DMS114 treated with DMSO at 0.1 percent for 48 hours (cell line): ENCODE data around the gene IGFBP4.
"Not testable (repeated sequence)": the region's sequence is repeated elsewhere in the genome, so short reads cannot be mapped to it uniquely, and the experiment has no call there.

Source experiments
- DNase-seq: peaks from one replicate; lab custom pipeline; 2025; ENCODE audit not compliant: unreplicated experiment; lab: John Stamatoyannopoulos, UW

Gene IGFBP4

GRCh38 chr17:40443196-40443987 is at the start of gene IGFBP4:
IGFBP4 (plus strand) TSS chr17:40443450; CDS start chr17:40443736, 286 bp downstream.
- DNase-seq = peak; percentile 26

GRCh38 chr17:40399185-40399584 is 44.1 kb upstream of the IGFBP4 start:
- peak; percentile 32 for DNase-seq

GRCh38 chr17:40402668-40403067 is 40.6 kb upstream of the IGFBP4 start:
- DNase-seq = no peak

DNA sequence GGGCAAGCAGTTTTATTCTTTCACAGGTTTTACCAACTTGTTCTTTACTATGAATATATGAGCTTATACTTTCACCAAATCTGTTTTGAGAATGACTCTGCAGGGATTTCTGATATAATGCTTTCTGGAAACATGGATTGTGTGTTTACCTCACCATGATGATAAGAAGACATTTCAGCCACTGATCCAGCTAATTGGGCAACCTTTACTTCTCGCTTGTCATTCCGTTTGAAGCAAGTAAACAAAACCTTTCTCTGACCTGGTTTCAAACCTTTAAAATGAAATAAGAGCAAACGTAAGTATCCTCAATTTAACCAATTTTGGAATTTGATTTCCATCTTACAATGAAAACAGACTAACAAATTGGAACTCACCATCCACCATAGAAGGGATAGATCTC is 39.2 kb upstream of the IGFBP4 start:
- no peak for DNase-seq

DNA sequence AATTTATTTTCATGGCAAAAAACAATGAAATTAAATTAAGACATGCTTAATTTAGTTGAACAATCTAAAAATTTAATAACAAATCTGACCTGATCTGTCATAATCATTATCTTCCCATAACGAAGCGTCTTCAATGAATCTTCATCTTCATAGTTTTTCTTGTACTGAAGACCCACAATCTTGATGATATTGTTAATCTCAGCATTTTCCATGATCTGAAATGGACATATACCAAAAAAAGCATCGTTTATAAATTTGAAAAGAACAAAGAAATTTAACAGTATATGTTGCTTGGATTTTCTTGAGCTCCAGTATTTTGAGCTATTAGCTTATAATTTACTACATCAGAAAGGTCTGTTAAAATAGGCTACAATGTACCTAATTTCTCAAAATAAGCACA is 35.8 kb upstream of the IGFBP4 start:
- no peak for DNase-seq

DNA sequence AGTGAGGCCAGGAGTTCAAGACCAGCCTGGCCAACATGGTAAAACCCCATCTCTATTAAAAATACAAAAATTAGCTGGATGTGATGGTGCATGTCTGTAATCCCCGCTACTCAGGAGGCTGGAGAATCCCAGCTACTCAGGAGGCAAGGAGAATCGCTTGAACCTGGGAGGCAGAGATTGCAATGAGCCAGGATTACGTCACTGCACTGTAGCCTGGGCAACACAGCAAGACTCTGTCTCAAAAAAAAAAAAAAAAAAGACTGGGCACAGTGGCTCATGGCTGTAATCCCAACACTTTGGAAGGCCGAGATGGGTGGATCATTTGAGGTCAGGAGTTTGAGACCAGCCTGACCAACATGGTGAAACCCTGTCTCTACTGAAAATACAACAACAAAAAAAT is 33.7 kb upstream of the IGFBP4 start:
- DNase-seq = not testable (repeated sequence)

DNA sequence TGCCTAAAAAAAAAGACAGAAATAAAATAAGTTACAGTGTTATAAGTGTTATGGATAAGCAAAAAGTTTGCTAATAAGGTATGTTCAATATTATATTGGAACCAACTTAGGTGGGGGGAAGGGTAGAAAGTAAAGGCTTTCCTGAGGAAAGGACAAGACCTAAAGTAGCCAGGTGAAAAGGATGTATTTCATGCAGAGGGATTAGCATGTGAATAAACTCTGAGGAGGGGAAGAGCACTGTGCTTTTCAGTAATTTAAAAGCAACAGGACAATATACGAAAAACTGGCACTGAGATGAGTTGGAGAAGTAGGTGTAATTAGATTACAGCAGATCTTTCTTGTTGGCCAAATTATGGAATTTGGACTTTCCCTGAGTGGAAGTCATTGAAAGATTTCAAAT is 33.2 kb upstream of the IGFBP4 start:
- no peak for DNase-seq

DNA sequence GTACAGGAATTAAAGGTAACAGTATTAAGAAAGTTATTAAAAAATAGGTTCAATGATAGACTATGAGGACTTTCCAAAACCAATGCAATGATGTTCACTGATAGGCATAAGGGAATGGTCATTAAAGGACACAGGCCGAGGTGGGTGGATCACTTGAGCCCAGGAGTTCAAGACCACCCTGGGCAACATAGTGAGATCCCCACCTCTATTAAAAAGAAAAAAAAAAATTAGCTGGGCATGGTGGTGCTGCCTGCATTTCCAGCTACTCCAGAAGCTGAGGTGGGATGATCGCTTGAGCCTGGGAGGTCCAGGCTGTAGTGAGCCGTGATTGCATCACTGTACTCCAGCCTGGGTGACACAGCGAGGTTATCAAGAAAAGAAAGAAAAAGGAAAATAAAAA is 31.4 kb upstream of the IGFBP4 start:
- DNase-seq = no peak

GRCh38 chr17:40412880-40413279 is 30.4 kb upstream of the IGFBP4 start:
- no peak for DNase-seq

DNA sequence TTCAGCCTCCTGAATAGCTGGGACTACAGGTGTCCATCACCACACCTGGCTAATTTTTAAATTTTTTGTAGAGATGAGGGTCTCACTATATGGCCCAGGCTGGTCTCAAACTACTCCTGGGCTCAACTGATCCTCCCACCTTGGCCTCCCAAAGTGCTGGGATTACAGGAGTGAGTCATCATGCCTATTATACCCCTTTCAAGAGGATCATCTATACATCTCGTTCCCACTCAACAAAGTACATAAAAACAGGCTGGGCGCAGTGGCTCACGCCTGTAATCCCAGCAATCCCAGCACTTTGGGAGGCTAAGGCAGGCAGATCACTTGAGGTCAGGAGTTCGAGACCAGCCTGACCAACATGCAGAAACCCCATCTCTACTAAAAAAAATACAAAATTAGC is 28.9 kb upstream of the IGFBP4 start:
- DNase-seq = not testable (repeated sequence)

DNA sequence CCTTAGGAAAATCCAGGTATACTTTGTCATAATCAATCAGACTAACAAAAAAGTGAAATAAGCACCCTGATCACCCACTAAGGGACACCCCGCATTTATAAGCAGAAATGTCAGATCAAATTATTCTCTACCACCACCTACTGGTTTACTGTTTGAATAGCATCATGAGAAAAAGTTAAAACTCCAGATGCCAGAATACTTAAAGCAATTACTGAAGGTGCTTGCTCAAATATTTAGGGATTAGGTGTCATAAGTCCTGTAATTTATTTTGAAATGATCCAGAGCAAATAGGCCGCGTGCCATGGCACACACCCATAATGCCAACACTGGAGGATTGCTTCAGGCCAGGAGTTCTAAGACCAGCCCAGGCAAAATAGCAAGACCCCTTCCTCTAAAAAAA is 27.9 kb upstream of the IGFBP4 start:
- DNase-seq = peak; percentile 11

- no peak for DNase-seq
Measured at GRCh38 chr17:40416671-40417070, 26.6 kb upstream of the IGFBP4 start.

GRCh38 chr17:40417258-40417608 is 26.0 kb upstream of the IGFBP4 start:
- DNase-seq = peak; percentile 28

DNA sequence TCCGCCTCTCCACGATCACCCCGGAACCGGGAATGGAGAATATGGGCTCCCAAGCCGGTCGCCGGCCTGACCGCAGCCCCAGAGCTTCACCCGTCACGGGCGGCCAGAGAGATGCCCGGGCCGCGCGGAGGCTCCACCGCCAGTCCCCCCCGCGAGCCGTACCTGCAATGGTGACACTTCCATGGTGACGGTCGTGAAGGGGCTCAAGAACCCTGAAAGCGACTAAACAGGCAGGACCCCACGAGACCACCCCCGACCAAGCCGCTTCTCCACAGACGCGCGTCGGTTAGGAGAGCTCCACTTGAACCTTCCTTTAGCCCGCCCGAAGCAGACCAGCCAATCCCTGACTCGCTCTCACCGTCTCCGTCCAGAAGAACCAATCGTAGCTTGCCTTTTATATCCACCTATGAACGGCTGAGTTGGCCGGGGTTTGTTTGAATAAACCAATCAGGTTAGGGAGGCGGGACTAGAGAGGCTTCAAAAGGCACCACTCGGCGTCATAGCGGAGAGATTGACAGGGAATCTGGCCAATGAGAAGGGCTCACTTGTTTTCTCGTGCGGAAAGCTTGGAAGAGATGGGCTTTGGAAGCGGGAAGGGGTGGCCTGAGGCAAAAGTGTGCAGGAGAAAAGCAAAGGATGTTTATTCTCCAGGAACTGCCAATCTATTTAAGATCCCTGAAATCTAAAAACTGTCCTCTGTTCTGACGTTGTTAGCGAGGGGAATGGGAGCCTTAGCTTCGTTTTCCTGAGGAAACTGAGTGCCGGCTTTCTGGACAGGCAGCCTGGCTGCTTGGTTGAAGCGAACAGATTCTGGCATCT is 25.4 kb upstream of the IGFBP4 start, which contains the start of gene TOP2A:
TSS of gene TOP2A (minus strand) at position 288 of the 819 bp plus-strand sequence. CDS start at position 183, 105 bp downstream.
- DNase-seq = peak; percentile 99

DNA sequence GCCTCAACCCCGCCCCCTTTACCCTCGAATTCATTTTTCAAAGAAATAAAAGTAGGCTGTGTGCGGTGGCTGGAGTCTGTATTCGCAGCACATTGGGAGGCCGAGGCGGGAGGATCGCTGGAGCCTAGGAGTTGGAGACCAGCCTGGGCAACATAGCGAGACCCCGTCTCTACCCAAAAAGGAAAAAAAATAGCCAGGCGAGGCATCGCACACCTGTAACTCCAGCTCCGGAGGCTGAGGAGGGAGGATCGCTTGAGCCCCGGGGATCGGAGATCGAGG is 24.9 kb upstream of the IGFBP4 start:
- no peak for DNase-seq

DNA sequence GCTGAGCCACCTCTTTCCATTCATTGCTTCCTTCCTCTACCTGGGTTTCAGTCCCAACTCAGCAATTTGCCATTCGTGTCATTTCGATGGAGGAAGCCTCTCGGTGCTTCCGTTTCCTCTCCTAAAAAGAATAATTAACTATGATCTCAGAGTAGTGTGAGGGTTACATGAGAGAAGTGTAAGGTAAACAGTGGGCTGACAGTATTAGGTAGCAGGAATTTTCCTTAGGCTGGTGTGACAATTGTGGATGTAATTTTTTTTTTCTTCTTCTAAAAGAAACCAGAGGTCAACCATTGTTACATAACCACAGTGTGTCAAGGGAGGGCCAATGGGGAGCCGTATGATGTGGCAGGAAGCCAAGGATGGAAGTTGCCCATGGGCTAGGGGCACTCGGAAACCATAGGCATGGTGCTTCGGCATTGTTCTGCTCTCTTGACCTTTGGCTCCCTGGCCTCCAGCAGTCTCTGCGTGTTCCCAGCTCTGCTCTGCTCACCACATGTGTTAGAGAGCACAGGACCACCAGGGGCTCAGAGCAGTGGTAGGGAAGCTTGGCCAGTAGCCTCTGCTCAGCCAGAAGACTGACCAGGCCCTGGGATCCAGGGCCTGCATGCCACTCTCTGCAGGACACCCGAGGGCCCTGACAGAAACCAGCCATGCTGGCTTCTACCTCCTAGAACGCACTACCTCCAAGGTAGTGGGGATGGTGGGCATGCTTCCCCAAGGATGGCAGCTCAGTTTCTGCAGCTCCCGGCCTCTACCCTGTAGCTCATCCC is 23.5 kb upstream of the IGFBP4 start:
- no peak for DNase-seq

DNA sequence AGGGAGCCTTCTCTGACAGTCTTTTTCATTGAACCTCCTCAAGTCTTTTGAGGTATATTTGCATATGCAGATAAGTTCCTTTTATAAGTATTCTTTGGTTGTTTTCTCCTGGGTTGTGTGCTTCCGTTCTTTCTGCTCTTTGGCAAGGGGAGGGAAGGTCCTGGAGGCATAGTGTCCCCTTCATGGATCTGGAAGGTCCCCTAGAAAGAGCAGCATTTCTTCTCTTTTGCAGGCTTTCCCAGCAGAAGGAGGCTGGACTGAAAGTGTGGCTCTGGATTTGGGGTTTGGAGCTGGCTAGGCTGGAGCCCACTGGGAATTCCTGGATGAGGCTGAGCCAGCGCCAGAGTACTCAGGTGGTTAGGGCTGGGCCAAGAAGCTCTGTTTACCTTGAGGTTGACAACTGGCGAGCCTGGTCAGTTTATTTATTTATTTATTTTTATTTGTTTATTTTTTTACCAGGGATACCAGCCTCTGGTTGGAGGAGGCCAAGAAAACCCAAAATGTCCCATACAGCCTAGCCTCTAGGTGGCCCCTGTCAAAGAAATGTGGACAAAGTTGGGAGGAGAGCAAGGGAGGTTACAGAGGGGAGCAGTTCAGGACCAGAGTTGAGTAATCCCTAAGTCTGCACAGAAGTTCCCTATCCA is 20.1 kb upstream of the IGFBP4 start:
- DNase-seq = no peak

DNA sequence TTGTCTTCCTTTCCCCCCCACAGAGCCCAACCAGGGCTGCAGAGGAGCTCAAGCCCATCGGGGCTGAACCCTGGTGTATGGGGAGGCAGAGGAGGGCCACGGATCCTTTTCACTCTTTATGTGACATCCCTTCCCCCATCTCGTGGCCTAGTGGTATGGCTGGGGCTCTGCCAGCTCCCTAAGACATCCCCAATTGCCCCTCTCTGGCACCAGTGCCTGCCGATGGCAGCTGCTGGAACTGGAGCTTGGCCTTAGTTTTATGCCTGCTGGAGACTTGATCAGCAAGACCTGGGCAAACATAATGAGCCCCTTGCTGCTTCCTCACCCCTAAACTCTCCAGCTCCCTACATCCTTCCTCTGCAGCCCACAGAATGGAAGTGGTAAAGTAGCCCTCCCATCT is 17.5 kb upstream of the IGFBP4 start:
- no peak for DNase-seq

DNA sequence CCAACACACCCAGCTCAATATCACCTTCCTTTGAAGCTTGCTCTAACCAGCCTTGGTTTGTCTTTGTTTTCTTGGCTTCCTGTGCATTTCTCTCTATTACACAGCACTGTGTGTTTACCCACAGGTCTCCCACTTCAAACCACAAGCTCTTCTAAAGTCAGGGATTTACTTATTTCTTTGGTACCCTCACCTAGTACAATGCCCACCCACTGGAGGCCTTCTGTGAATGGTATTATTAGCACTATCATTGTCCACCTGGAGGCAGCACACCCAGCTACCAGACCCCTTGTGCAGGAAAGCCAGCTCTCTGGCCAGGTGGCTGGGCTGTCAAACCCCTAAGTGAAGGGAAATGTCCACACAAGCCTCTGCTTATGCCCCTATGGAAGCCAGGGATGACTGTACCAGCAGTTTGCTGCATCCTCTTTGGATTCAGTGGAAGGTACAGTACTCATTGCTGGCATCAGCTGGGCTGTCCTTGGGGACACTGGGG is 16.2 kb upstream of the IGFBP4 start:
- no peak for DNase-seq

- DNase-seq = no peak
Measured at GRCh38 chr17:40430272-40431230, 12.7 kb upstream of the IGFBP4 start.
